SK-N-MC (cell line): ENCODE measurements around the gene VARS2.

Source experiments
- EZH2 ChIP-seq: fragments of 200-600 bp; sonication (generic); IDR thresholded peaks from one replicate; pipeline ENCODE4 v1.6.1; 2017; ENCODE audit warnings: antibody characterized with exemption
- FOXP2 ChIP-seq: optimal IDR thresholded peaks from 2 replicates; pipeline ENCODE3; 2011; ENCODE audit warnings: mild to moderate bottlenecking, moderate library complexity; ENCODE audit not compliant: insufficient read depth; ENCODE audit errors: extremely low read length, control extremely low read depth
- POLR2AphosphoS5 ChIP-seq: IDR thresholded peaks from 2 replicates; pipeline ENCODE4 v1.6.1; 2012; ENCODE audit warnings: mild to moderate bottlenecking, low read depth, low read length, borderline replicate concordance

- TF ChIP-seq EZH2 (no peak), POLR2AphosphoS5 (no peak), FOXP2 (no peak)
These were observed 30.0 kb downstream of the VARS2 start for GRCh38 chr6:30944051-30944450.
